H9 (cell line): ENCODE data around the gene CYB5RL. TPM values are rescaled to one million over a fixed set of nuclear protein-coding genes. Genes with fewer than 3 reads are reported as not detected.

Experiments
- DNase-seq: peaks from one replicate; pipeline ENCODE4 v3.0.0-alpha.2; 2017
- H2AFZ ChIP-seq: one replicate; pipeline ENCODE4 v1.6.1; 2013; ENCODE audit warnings: mild to moderate bottlenecking, low read length, control low read depth, moderate library complexity
- H2AK5ac ChIP-seq: 2 replicates; pipeline ENCODE4 v1.6.1; 2013; ENCODE audit warnings: low read length, control low read depth, mixed read lengths; ENCODE audit not compliant: insufficient read length
- H2BK120ac ChIP-seq: one replicate; pipeline ENCODE4 v1.6.1; 2013; ENCODE audit warnings: low read depth, mild to moderate bottlenecking, low read length, control low read depth, inconsistent platforms; ENCODE audit not compliant: poor library complexity, severe bottlenecking
- H2BK12ac ChIP-seq: 2 replicates; pipeline ENCODE4 v1.6.1; 2013; ENCODE audit warnings: low read length, control low read depth, mixed read lengths, low read depth; ENCODE audit not compliant: insufficient read length
- H2BK15ac ChIP-seq: 2 replicates; pipeline ENCODE4 v1.6.1; 2013; ENCODE audit warnings: low read depth, low read length, control low read depth
- H2BK20ac ChIP-seq: one replicate; pipeline ENCODE4 v1.6.1; 2013; ENCODE audit warnings: low read depth, mild to moderate bottlenecking, low read length, control low read depth, inconsistent platforms; ENCODE audit not compliant: poor library complexity, severe bottlenecking
- H2BK5ac ChIP-seq: 2 replicates; pipeline ENCODE4 v1.6.1; 2013; ENCODE audit warnings: low read length, control low read depth, mixed read lengths; ENCODE audit not compliant: insufficient read length
- H3K14ac ChIP-seq: 2 replicates; pipeline ENCODE4 v1.6.1; 2013; ENCODE audit warnings: low read length, control low read depth; ENCODE audit not compliant: insufficient read depth
- H3K18ac ChIP-seq: 2 replicates; pipeline ENCODE4 v1.6.1; 2013; ENCODE audit warnings: low read depth, mild to moderate bottlenecking, mixed read lengths, low read length, control low read depth; ENCODE audit not compliant: insufficient read length
- H3K23ac ChIP-seq: 2 replicates; pipeline ENCODE4 v1.6.1; 2013; ENCODE audit warnings: low read length, control low read depth, mixed read lengths, low read depth; ENCODE audit not compliant: insufficient read length
- H3K23me2 ChIP-seq: 2 replicates; pipeline ENCODE4 v1.6.1; 2013; ENCODE audit warnings: low read depth, mild to moderate bottlenecking, mixed read lengths, low read length, control low read depth; ENCODE audit not compliant: insufficient read length, poor library complexity, severe bottlenecking
- H3K27ac ChIP-seq: 2 replicates; pipeline ENCODE4 v1.5.1; 2013; ENCODE audit warnings: low read length, control low read depth, mixed read lengths, low read depth; ENCODE audit not compliant: insufficient read length
- H3K27me3 ChIP-seq: 2 replicates; pipeline ENCODE4 v1.6.1; 2013; ENCODE audit warnings: low read length, control low read depth, inconsistent platforms; ENCODE audit not compliant: insufficient read depth
- H3K4ac ChIP-seq: 2 replicates; pipeline ENCODE4 v1.6.1; 2013; ENCODE audit warnings: low read depth, mild to moderate bottlenecking, control low read depth, inconsistent platforms, low read length, moderate library complexity
- H3K4me1 ChIP-seq: 2 replicates; pipeline ENCODE4 v1.6.1; 2013; ENCODE audit warnings: low read length, control low read depth, inconsistent platforms; ENCODE audit not compliant: insufficient read depth
- H3K4me2 ChIP-seq: 2 replicates; pipeline ENCODE4 v1.6.1; 2013; ENCODE audit warnings: low read length, control low read depth, mixed read lengths; ENCODE audit not compliant: insufficient read length, insufficient read depth
- H3K56ac ChIP-seq: 2 replicates; pipeline ENCODE4 v1.6.1; 2013; ENCODE audit warnings: low read depth, mild to moderate bottlenecking, mixed read lengths, low read length, control low read depth; ENCODE audit not compliant: insufficient read length
- H3K79me1 ChIP-seq: 2 replicates; pipeline ENCODE4 v1.6.1; 2013; ENCODE audit warnings: low read depth, mild to moderate bottlenecking, moderate library complexity, low read length, control low read depth, inconsistent platforms; ENCODE audit not compliant: insufficient read depth, poor library complexity, severe bottlenecking
- H3K79me2 ChIP-seq: 2 replicates; pipeline ENCODE4 v1.6.1; 2013; ENCODE audit warnings: low read length, control low read depth, inconsistent platforms; ENCODE audit not compliant: insufficient read depth
- H3K9ac ChIP-seq: 2 replicates; pipeline ENCODE4 v1.6.1; 2013; ENCODE audit warnings: low read length, control low read depth, mixed read lengths; ENCODE audit not compliant: insufficient read length; ENCODE audit errors: extremely low read depth
- H3K9me3 ChIP-seq: one replicate; pipeline ENCODE4 v1.6.1; 2013; ENCODE audit warnings: low read depth, low read length, inconsistent platforms; ENCODE audit not compliant: control insufficient read depth
- H3T11ph ChIP-seq: one replicate; pipeline ENCODE4 v1.6.1; 2013; ENCODE audit warnings: mild to moderate bottlenecking, low read length, control low read depth, inconsistent platforms
- H4K20me1 ChIP-seq: one replicate; pipeline ENCODE4 v1.6.1; 2013; ENCODE audit not compliant: control insufficient read depth, insufficient read length, insufficient read depth
- H4K5ac ChIP-seq: 2 replicates; pipeline ENCODE4 v1.6.1; 2013; ENCODE audit warnings: low read depth, mild to moderate bottlenecking, mixed read lengths, low read length, control low read depth; ENCODE audit not compliant: insufficient read length
- H4K8ac ChIP-seq: replicated peaks from 2 replicates; pipeline ENCODE4 v1.6.1; 2013; ENCODE audit warnings: low read length, control low read depth, mixed read lengths, low read depth; ENCODE audit not compliant: insufficient read length
- H4K91ac ChIP-seq: 2 replicates; pipeline ENCODE4 v1.6.1; 2013; ENCODE audit warnings: low read depth, mild to moderate bottlenecking, moderate library complexity, mixed read lengths, low read length, control low read depth; ENCODE audit not compliant: insufficient read length
- H3K27ac Mint-ChIP-seq, 3 experiments: 2 replicates in 2 of 3; 3 replicates in 1 of 3; pipeline ENCODE4 v1.8.0; 2020 to 2021; ENCODE audit warnings: mixed read lengths in 3 of 3, mild to moderate bottlenecking in 1 of 3, moderate library complexity in 1 of 3
- H3K27me3 Mint-ChIP-seq: 2 replicates; pipeline ENCODE4 v1.8.0; 2021; ENCODE audit warnings: low read depth, mild to moderate bottlenecking, moderate library complexity, mixed read lengths
- H3K36me3 Mint-ChIP-seq, 3 experiments: 2 replicates in 2 of 3; 3 replicates in 1 of 3; pipeline ENCODE4 v1.8.0; 2020 to 2021; ENCODE audit warnings: low read depth in 3 of 3, mixed read lengths in 3 of 3; ENCODE audit not compliant: insufficient read depth in 1 of 3
- H3K4me1 Mint-ChIP-seq, 2 experiments: 2 replicates each; pipeline ENCODE4 v1.8.0; 2020; ENCODE audit warnings: mixed read lengths in 2 of 2
- H3K4me3 Mint-ChIP-seq, 2 experiments: 2 replicates in 1 of 2; 3 replicates in 1 of 2; pipeline ENCODE4 v1.8.0; 2020 to 2021; ENCODE audit warnings: mild to moderate bottlenecking in 2 of 2, mixed read lengths in 2 of 2, moderate library complexity in 1 of 2
- H3K9me3 Mint-ChIP-seq, 2 experiments: 2 replicates in 1 of 2; 3 replicates in 1 of 2; pipeline ENCODE4 v1.8.0; 2020; ENCODE audit warnings: mild to moderate bottlenecking in 2 of 2, mixed read lengths in 2 of 2, moderate library complexity in 1 of 2
- CTCF ChIP-seq: fragments of 200-600 bp; sonication (generic); conservative IDR thresholded peaks from 3 replicates; pipeline ENCODE4 v1.8.0; 2021; ENCODE audit warnings: antibody characterized with exemption, mild to moderate bottlenecking
- WGBS: extraction: QIAGEN DNeasy Blood & Tissue Kit; methylation state at CpG from one replicate; pipeline ENCODE4 v1.1.7; 2013; ENCODE audit warnings: missing lambda C conversion rate, low lambda C conversion rate, mixed read lengths; ENCODE audit not compliant: insufficient read length; ENCODE audit errors: extremely low coverage; 5-methylcytosine and 5-hydroxymethylcytosine counted together
- total RNA-seq: library from RNA; stranded (reverse); gene quantifications from 2 replicates; pipeline ENCODE4 v1.2.1, GENCODE V29; 2021

CYB5RL gene
- total RNA-seq, 1 experiment from 2014 or later = 12.6 TPM

GRCh38 chr1:54227091-54227602 is 27.3 kb upstream of the CYB5RL start:
- H2BK120ac ChIP-seq = no peak overlapping the region
- H3K18ac ChIP-seq = no peak overlapping the region
- no peak overlapping the region for H3T11ph ChIP-seq
- H3K56ac ChIP-seq = no peak overlapping the region
- H3K27me3 ChIP-seq = no peaks in the 10 kb centered on the region
- no peaks in the 10 kb centered on the region for H4K20me1 ChIP-seq
- no peak for TF ChIP-seq CTCF
- H2BK12ac ChIP-seq = no peak overlapping the region
- no peak overlapping the region for H4K91ac ChIP-seq
- no peak overlapping the region for H2BK20ac ChIP-seq
- no peak overlapping the region for H2AFZ ChIP-seq
- no peak overlapping the region for H2BK5ac ChIP-seq
- no peak overlapping the region for H2BK15ac ChIP-seq
- no peak overlapping the region for H3K4me2 ChIP-seq
- H3K9ac ChIP-seq = no peak overlapping the region
- Mint-ChIP-seq H3K27ac (peak overlapping the region in 1 of 3 experiments; percentile 44; a peak in 1 of 7 replicates), H3K4me1 (peaks cover 29 to 36% of the 10 kb centered on the region in 2 experiments), H3K9me3 (no peaks in the 10 kb centered on the region; a peak in 1 of 5 replicates), H3K36me3 (peaks cover 9 to 45% (median 35%) of the 10 kb centered on the region in 3 experiments; a peak in 6 of 7 replicates), H3K4me3 (no peak overlapping the region), H3K27me3 (no peaks in the 10 kb centered on the region)
- H2AK5ac ChIP-seq = no peak overlapping the region
- WGBS = no CpG with 5 or more reads among the region's 8 CpGs
- H3K14ac ChIP-seq = no peak overlapping the region
- H4K5ac ChIP-seq = no peak overlapping the region
- no peak overlapping the region for H4K8ac ChIP-seq
- no peak overlapping the region for H3K4ac ChIP-seq
- no peaks in the 10 kb centered on the region for H3K79me2 ChIP-seq
- H3K9me3 ChIP-seq = no peaks in the 10 kb centered on the region
- no peaks in the 10 kb centered on the region for H3K23me2 ChIP-seq
- H3K79me1 ChIP-seq = no peaks in the 10 kb centered on the region
- H3K27ac ChIP-seq = no peak overlapping the region
- H3K4me1 ChIP-seq = no peaks in the 10 kb centered on the region
- no peak overlapping the region for H3K23ac ChIP-seq
- DNase-seq = no peak
